Loucy (cell line): ENCODE measurements around the gene CCDC126.
A peak's percentile ranks its signal among the peaks of the same experiment; 100 is the strongest.

Source experiments
- H2AFZ ChIP-seq: fragments of 200-600 bp; sonication (generic); 2 replicates; pipeline ENCODE4 v1.6.0; 2016; ENCODE audit warnings: antibody characterized with exemption, mild to moderate bottlenecking, low read length, moderate library complexity
- H3F3A ChIP-seq: fragments of 200-600 bp; 2 replicates; pipeline ENCODE4 v1.6.0; 2016; ENCODE audit warnings: antibody characterized with exemption, low read depth, mild to moderate bottlenecking
- H3K27me3 ChIP-seq: fragments of 200-600 bp; sonication (generic); 2 replicates; pipeline ENCODE4 v1.6.1; 2014; ENCODE audit warnings: low read length, mild to moderate bottlenecking; ENCODE audit not compliant: insufficient read depth, poor library complexity, severe bottlenecking
- H3K36me3 ChIP-seq: fragments of 200-600 bp; sonication (generic); 2 replicates; pipeline ENCODE4 v1.6.1; 2016; ENCODE audit warnings: low read length; ENCODE audit not compliant: insufficient read depth
- H3K4me1 ChIP-seq: fragments of 200-600 bp; sonication (generic); 2 replicates; pipeline ENCODE4 v1.5.1; 2014; ENCODE audit warnings: low read length, mild to moderate bottlenecking; ENCODE audit not compliant: insufficient read depth, poor library complexity, severe bottlenecking
- H3K4me2 ChIP-seq: fragments of 200-600 bp; sonication (generic); 2 replicates; pipeline ENCODE4 v1.6.0; 2014; ENCODE audit warnings: antibody characterized with exemption, low read length, low read depth, mild to moderate bottlenecking; ENCODE audit not compliant: poor library complexity, severe bottlenecking
- H3K4me3 ChIP-seq: fragments of 200-600 bp; sonication (generic); 2 replicates; pipeline ENCODE4 v1.5.1; 2014; ENCODE audit warnings: low read length, mild to moderate bottlenecking, mixed read lengths; ENCODE audit not compliant: poor library complexity, severe bottlenecking
- H3K79me2 ChIP-seq: fragments of 200-600 bp; sonication (generic); 2 replicates; pipeline ENCODE4 v1.6.1; 2014; ENCODE audit warnings: low read length; ENCODE audit not compliant: insufficient read depth
- H3K9ac ChIP-seq: fragments of 200-600 bp; sonication (generic); 2 replicates; pipeline ENCODE4 v1.6.0; 2014; ENCODE audit warnings: mild to moderate bottlenecking, low read depth, low read length, moderate library complexity; ENCODE audit not compliant: poor library complexity, severe bottlenecking
- H3K9me2 ChIP-seq: fragments of 200-600 bp; sonication (generic); replicated peaks from 2 replicates; pipeline ENCODE4 v1.6.1; 2016; ENCODE audit warnings: low read depth, low read length, mixed read lengths
- H3K9me3 ChIP-seq: fragments of 200-600 bp; sonication (generic); 2 replicates; pipeline ENCODE4 v1.6.1; 2014; ENCODE audit warnings: mild to moderate bottlenecking, antibody characterized with exemption, low read length, low read depth; ENCODE audit not compliant: insufficient read depth
- H4K20me1 ChIP-seq: fragments of 200-600 bp; sonication (generic); 2 replicates; pipeline ENCODE4 v1.6.0; 2014; ENCODE audit warnings: antibody characterized with exemption, low read length, mild to moderate bottlenecking; ENCODE audit not compliant: insufficient read depth, poor library complexity, severe bottlenecking
- CTCF ChIP-seq: fragments of 200-600 bp; sonication (generic); conservative IDR thresholded peaks from 2 replicates; pipeline ENCODE4 v1.5.1; 2014; ENCODE audit warnings: mild to moderate bottlenecking, antibody characterized with exemption, low read length
- EZH2phosphoT487 ChIP-seq: fragments of 200-600 bp; IDR thresholded peaks from 2 replicates; pipeline ENCODE4 v1.6.1; 2018; ENCODE audit warnings: antibody characterized with exemption, mild to moderate bottlenecking, moderate library complexity, borderline replicate concordance

CCDC126 gene

GRCh38 chr7:23685731-23686130, 88.5 kb downstream of the CCDC126 start:
- H3K4me1 ChIP-seq = peaks cover 26% of the 10 kb centered on the region
- peaks cover 69% of the 10 kb centered on the region for H3K79me2 ChIP-seq
- no peak overlapping the region for H2AFZ ChIP-seq
- peaks cover 28% of the 10 kb centered on the region for H4K20me1 ChIP-seq
- TF ChIP-seq CTCF (no peak), EZH2phosphoT487 (no peak)
- peak overlapping the region; percentile 1 for H3K4me3 ChIP-seq
- no peaks in the 10 kb centered on the region for H3K9me3 ChIP-seq
- no peaks in the 10 kb centered on the region for H3F3A ChIP-seq
- H3K4me2 ChIP-seq = peak overlapping the region; percentile 42
- H3K9ac ChIP-seq = no peak overlapping the region
- H3K9me2 ChIP-seq = no peaks in the 10 kb centered on the region
- H3K36me3 ChIP-seq = peaks cover 14% of the 10 kb centered on the region
- H3K27me3 ChIP-seq = no peaks in the 10 kb centered on the region

- Histone ChIP-seq H2AFZ (no peak overlapping the region), H3K27me3 (no peaks in the 10 kb centered on the region), H3K9me3 (no peaks in the 10 kb centered on the region), H3F3A (no peaks in the 10 kb centered on the region), H3K79me2 (peaks cover 56% of the 10 kb centered on the region), H4K20me1 (peaks cover 19% of the 10 kb centered on the region), H3K9me2 (no peaks in the 10 kb centered on the region), H3K36me3 (peaks cover 25% of the 10 kb centered on the region), H3K4me3 (no peak overlapping the region), H3K4me2 (peak overlapping the region; percentile 3), H3K4me1 (peaks cover 19% of the 10 kb centered on the region), H3K9ac (no peak overlapping the region)
- no peak for TF ChIP-seq EZH2phosphoT487
- TF ChIP-seq CTCF = no peak
These were observed 89.8 kb downstream of the CCDC126 start for GRCh38 chr7:23687011-23687410.

- Histone ChIP-seq H3K4me3 (no peak overlapping the region), H3K27me3 (no peaks in the 10 kb centered on the region), H3K9me2 (no peaks in the 10 kb centered on the region), H3K79me2 (peaks cover 38% of the 10 kb centered on the region), H4K20me1 (peaks cover 7% of the 10 kb centered on the region), H3K4me2 (no peak overlapping the region), H3K9me3 (peaks cover 5% of the 10 kb centered on the region), H2AFZ (no peak overlapping the region), H3K36me3 (peaks cover 42% of the 10 kb centered on the region), H3K9ac (no peak overlapping the region), H3F3A (no peaks in the 10 kb centered on the region), H3K4me1 (peaks cover 3% of the 10 kb centered on the region)
- TF ChIP-seq EZH2phosphoT487 (no peak), CTCF (no peak)
These were observed 92.0 kb downstream of the CCDC126 start for GRCh38 chr7:23689165-23689564.
